HG03103 (cell line): ENCODE measurements around the gene HOXA2.

Source experiments
- ATAC-seq: cut with Tn5 transposase; IDR thresholded peaks from one replicate; pipeline ENCODE4 v1.9.1; 2021; ENCODE audit warnings: low read depth; ENCODE audit not compliant: unreplicated experiment

HOXA2 gene

GRCh38 chr7:27112955-27113949 is 10.8 kb upstream of the HOXA2 start:
- ATAC-seq = no peak

- ATAC-seq = no peak
These were observed 9.9 kb upstream of the HOXA2 start for GRCh38 chr7:27112361-27112760.

- no peak for ATAC-seq
These were observed 9.3 kb upstream of the HOXA2 start for GRCh38 chr7:27111751-27112277.

- no peak for ATAC-seq
These were observed 8.7 kb upstream of the HOXA2 start for GRCh38 chr7:27111042-27111750.

GRCh38 chr7:27110186-27111031 is 7.9 kb upstream of the HOXA2 start:
- ATAC-seq = no peak

- ATAC-seq = no peak
These were observed 7.1 kb upstream of the HOXA2 start for GRCh38 chr7:27109466-27110185.

- ATAC-seq = no peak
These were observed 6.1 kb upstream of the HOXA2 start for GRCh38 chr7:27108390-27109127.

GRCh38 chr7:27107391-27108381 is 5.2 kb upstream of the HOXA2 start:
- no peak for ATAC-seq

- no peak for ATAC-seq
These were observed 4.4 kb upstream of the HOXA2 start for GRCh38 chr7:27106901-27107240.

- ATAC-seq = no peak
These were observed 3.9 kb upstream of the HOXA2 start for GRCh38 chr7:27106181-27106900.

- no peak for ATAC-seq
These were observed 3.0 kb upstream of the HOXA2 start for GRCh38 chr7:27105301-27106031.

GRCh38 chr7:27104341-27105058 is 2.0 kb upstream of the HOXA2 start:
- ATAC-seq = no peak

GRCh38 chr7:27103489-27104226 is 1.2 kb upstream of the HOXA2 start:
- no peak for ATAC-seq

- ATAC-seq = no peak
These were observed 414 bp downstream of the HOXA2 start for GRCh38 chr7:27101957-27102580.
